Suprapubic skin (tissue), 4 donors: ENCODE results near the gene PRSS35. TPM values are rescaled to one million over a fixed set of nuclear protein-coding genes. Genes with fewer than 3 reads are reported as not detected.
"Not testable (repeated sequence)": the region's sequence is repeated elsewhere in the genome, so short reads cannot be mapped to it uniquely, and the experiment has no call there.

Source experiments
- DNase-seq, 2 donors: peaks; one replicate each; pipeline ENCODE4 v3.0.0-alpha.2; 2019; ENCODE audit warnings: low spot score in 2 of 2
- H3K27ac ChIP-seq: fragments of 200-600 bp; sonication (generic); one replicate; pipeline ENCODE4 v1.5.1; 2019
- H3K27me3 ChIP-seq: fragments of 200-600 bp; sonication (generic); one replicate; pipeline ENCODE4 v1.5.1; 2019
- H3K36me3 ChIP-seq: fragments of 200-600 bp; sonication (generic); one replicate; pipeline ENCODE4 v1.5.1; 2019
- H3K4me1 ChIP-seq: fragments of 200-600 bp; sonication (generic); one replicate; pipeline ENCODE4 v1.5.1; 2019
- H3K4me3 ChIP-seq: fragments of 200-600 bp; sonication (generic); one replicate; pipeline ENCODE4 v1.5.1; 2019; ENCODE audit warnings: mild to moderate bottlenecking
- H3K9me3 ChIP-seq: fragments of 200-600 bp; sonication (generic); one replicate; pipeline ENCODE4 v1.5.1; 2019
- EP300 ChIP-seq: sonication (generic); formaldehyde crosslinking; IDR thresholded peaks from one replicate; pipeline ENCODE4 v1.6.1; 2017; ENCODE audit warnings: antibody characterized with exemption
- POLR2A ChIP-seq, 2 donors: fragments of 450-650 bp; IDR thresholded peaks; one replicate each; pipeline ENCODE4 v1.6.1; 2017; ENCODE audit warnings: antibody characterized with exemption in 2 of 2, mild to moderate bottlenecking in 2 of 2, moderate library complexity in 2 of 2
- POLR2AphosphoS5 ChIP-seq, 3 donors: sonication (generic); formaldehyde crosslinking; IDR thresholded peaks; one replicate each; pipeline ENCODE4 v1.6.1; 2017; ENCODE audit warnings: antibody characterized with exemption in 3 of 3
- WGBS: methylation state at CpG from one replicate; pipeline ENCODE4 v1.1.5; 2018; 5-methylcytosine and 5-hydroxymethylcytosine counted together
- total RNA-seq, 4 donors: library from RNA; depleted of rRNA; stranded (reverse); fragments of >200 nt; gene quantifications; one replicate each; pipeline ENCODE4 v1.1.0, GENCODE V29; 2016
- TF ChIP-seq, protein P1 (sequence below), 2 donors: fragments of 200-600 bp in 1 of 2; fragments of 450-650 bp in 1 of 2; sonication (generic) in 1 of 2; IDR thresholded peaks; one replicate each; pipeline ENCODE4 v1.5.1; 2016 to 2019; ENCODE audit warnings: antibody characterized with exemption in 2 of 2, mild to moderate bottlenecking in 1 of 2, moderate library complexity in 1 of 2

Gene PRSS35
- total RNA-seq, 4 donors from 2014 or later, result 0.42 TPM; not detected in 3

DNA sequence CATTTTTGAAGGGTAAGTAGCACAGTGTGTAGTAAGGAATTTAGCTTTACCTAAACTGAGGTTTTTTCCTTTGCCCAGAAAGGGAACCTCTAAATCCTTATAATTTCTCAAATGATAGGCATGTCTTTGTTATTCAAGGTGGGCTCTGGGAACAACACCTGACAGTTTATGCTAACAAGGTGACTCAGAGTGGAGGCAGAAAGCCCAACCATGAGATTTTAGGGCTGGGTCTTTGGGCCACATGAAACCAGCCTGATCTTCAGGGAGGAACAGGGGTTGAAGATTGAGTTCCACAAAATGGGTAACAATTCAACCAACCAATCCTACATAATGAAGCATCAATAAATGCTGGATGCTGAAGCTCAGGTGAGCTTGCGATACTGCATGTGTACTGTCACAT, 46.6 kb downstream of the PRSS35 start:
- Histone ChIP-seq H3K9me3 (no peaks in the 10 kb centered on the region), H3K4me3 (no peak overlapping the region), H3K27ac (no peak overlapping the region), H3K36me3 (no peaks in the 10 kb centered on the region), H3K27me3 (no peaks in the 10 kb centered on the region), H3K4me1 (no peaks in the 10 kb centered on the region)
- 92% methylated on average over 1 of the region's 1 CpG for WGBS
- DNase-seq, result no peak
- TF ChIP-seq POLR2AphosphoS5 (IDR thresholded peaks at IDR 0.05) (no peak), EP300 (no peak), POLR2A (IDR thresholded peaks at IDR 0.05) (no peak)
- TF ChIP-seq, protein P1, sequence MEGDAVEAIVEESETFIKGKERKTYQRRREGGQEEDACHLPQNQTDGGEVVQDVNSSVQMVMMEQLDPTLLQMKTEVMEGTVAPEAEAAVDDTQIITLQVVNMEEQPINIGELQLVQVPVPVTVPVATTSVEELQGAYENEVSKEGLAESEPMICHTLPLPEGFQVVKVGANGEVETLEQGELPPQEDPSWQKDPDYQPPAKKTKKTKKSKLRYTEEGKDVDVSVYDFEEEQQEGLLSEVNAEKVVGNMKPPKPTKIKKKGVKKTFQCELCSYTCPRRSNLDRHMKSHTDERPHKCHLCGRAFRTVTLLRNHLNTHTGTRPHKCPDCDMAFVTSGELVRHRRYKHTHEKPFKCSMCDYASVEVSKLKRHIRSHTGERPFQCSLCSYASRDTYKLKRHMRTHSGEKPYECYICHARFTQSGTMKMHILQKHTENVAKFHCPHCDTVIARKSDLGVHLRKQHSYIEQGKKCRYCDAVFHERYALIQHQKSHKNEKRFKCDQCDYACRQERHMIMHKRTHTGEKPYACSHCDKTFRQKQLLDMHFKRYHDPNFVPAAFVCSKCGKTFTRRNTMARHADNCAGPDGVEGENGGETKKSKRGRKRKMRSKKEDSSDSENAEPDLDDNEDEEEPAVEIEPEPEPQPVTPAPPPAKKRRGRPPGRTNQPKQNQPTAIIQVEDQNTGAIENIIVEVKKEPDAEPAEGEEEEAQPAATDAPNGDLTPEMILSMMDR (IDR thresholded peaks at IDR 0.05), result no peak

DNA sequence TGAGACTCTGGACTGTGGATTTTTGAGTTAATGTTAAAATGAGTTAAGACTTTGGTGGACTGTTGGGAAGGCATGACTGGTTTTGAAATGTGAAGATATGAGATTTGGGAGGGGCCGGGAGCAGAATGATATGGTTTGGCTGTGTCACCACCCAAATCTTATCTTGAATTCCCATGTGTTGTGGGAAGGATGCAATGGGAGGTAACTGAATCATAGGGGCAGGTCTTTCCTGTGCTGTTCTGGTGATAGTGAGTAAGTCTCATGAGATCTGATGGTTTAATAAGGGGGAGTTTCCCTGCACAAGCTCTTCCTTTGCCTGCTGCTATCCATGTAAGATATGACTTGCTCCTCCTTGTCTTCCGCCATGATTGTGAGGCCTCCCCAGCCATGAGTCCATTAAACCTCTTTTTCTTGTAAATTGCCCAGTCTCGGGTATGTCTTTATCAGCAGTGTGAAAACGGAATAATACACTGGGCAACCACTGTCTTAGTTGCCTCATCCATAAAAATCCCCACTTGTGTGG, 59.4 kb downstream of the PRSS35 start:
- not testable (repeated sequence) for H3K27me3 ChIP-seq

DNA sequence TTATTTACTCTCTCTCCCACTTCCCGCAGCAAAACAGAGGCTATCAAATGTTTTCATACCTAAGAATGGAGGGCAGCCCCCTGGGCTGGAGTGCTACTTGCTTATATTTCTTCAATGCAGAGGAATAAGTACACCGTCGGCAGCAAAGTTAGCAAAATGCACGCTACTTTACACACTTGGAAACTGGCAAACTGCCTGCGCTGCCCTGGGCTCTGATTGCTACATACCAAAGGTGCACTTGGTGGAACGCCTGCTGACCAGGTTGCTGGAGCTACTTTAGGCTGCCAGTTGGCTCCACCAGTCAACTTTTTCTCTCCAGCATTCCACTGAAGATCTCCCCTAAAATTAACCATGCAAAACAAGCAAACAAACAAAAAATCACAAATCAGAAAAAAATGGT, 62.4 kb downstream of the PRSS35 start:
- no peak for DNase-seq
- no peaks in the 10 kb centered on the region for H3K36me3 ChIP-seq
- no peak overlapping the region for H3K4me3 ChIP-seq
- H3K27ac ChIP-seq, result no peak overlapping the region
- no peak for TF ChIP-seq POLR2AphosphoS5 (IDR thresholded peaks at IDR 0.05)
- no peak for TF ChIP-seq EP300
- no peaks in the 10 kb centered on the region for H3K27me3 ChIP-seq
- H3K9me3 ChIP-seq, result no peaks in the 10 kb centered on the region
- 73% methylated on average over 6 of the region's 6 CpGs for WGBS
- H3K4me1 ChIP-seq, result no peaks in the 10 kb centered on the region

More for the DNA sequence above, 59.4 kb downstream of the PRSS35 start:
- DNase-seq, H3K4me1 ChIP-seq, H3K9me3 ChIP-seq, H3K27ac ChIP-seq, H3K4me3 ChIP-seq, H3K36me3 ChIP-seq: not testable (repeated sequence)
- WGBS, result 95% methylated on average over 4 of the region's 4 CpGs

Other genes starting within 250 kb of the PRSS35 start
- gene ME1, start 81.5 kb upstream of the PRSS35 start, total RNA-seq, result 10 to 100 TPM; 12.8 to 40.5 (median 28.4) TPM
- gene SNAP91, start 196.6 kb downstream of the PRSS35 start, total RNA-seq, result not detected